Tibial nerve (tissue), 3 donors: Measurements from ENCODE around the gene MED13L.

Source experiments
- CTCF ChIP-seq, 5 experiments: fragments of 200-600 bp in 3 of 5; fragments of 450-650 bp in 2 of 5; sonication (generic) in 3 of 5; IDR thresholded peaks; one replicate each; pipeline ENCODE4 v1.5.1; 2016 to 2019; ENCODE audit warnings: antibody characterized with exemption in 5 of 5, mild to moderate bottlenecking in 3 of 5, moderate library complexity in 2 of 5
- POLR2A ChIP-seq, 2 donors: fragments of 450-650 bp; IDR thresholded peaks; one replicate each; pipeline ENCODE4 v1.6.1; 2017; ENCODE audit warnings: antibody characterized with exemption in 2 of 2, mild to moderate bottlenecking in 2 of 2, moderate library complexity in 2 of 2

GRCh38 chr12:115988625-115989563 lies 288.6 kb downstream of the MED13L start:
- TF ChIP-seq POLR2A (IDR thresholded peaks at IDR 0.05) (no peak), CTCF (IDR thresholded peaks at IDR 0.05) (no peak)
